ENCODE measurements around the gene ANXA2. TPM values are rescaled to one million over a fixed set of nuclear protein-coding genes. Genes with fewer than 3 reads are reported as not detected.

Gene ANXA2
- total RNA-seq, 4 donors from 2014 or later, result 487 to 718 (median 620) TPM

- Histone ChIP-seq H3K4me1 (no peaks in the 10 kb centered on the region), H3K27ac (no peak overlapping the region), H3K27me3 (peaks cover 7% of the 10 kb centered on the region), H3K36me3 (no peaks in the 10 kb centered on the region), H3K4me3 (no peak overlapping the region), H3K9me3 (no peaks in the 10 kb centered on the region)
- DNase-seq, result no peak
- intact Hi-C loops (cut with DNase I; ENCODE audit: low total_unique reads), result no loop called here
- TF ChIP-seq EP300 (IDR thresholded peaks at IDR 0.05; ENCODE audit: low read depth) (no peak), CTCF (IDR thresholded peaks at IDR 0.05) (no peak)
- WGBS, 2 donors (ENCODE audit: low coverage in 1 of 2), result 62 to 63% methylated on average over 3 of the region's 3 CpGs
- in situ Hi-C loops (cut with MboI; ENCODE audit: low pct_ligation_motif_present in 1 of 4, low pct_unique_long_range_greater_than_20kb in 1 of 4, low sequenced_read_pairs in 3 of 4), result no loop called here
Observed at GRCh38 chr15:60307034-60307433, 90.8 kb downstream of the ANXA2 start.

DNA sequence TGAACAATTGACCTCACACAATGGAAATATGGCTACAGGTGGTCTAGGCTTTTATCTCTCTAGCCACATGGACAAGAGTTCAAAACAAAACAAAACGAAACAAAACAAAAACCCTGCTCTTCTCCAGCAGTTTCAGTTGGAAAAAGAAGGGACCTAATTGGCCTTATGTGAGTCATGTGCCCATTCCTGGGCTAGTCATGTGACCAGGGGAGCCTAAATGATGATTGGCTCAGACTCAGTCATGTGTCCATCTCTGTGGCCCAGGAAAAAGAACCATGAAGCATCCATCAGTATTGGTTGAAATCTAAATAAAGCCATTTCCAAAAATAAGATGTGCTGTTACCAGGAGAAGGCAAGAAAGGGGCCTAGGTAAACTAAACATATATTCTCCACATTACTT, 96.8 kb downstream of the ANXA2 start:
- H3K4me1 ChIP-seq, result peaks cover 0 to 12% (median 8%) of the 10 kb centered on the region in 4 donors
- H3K36me3 ChIP-seq, result no peaks in the 10 kb centered on the region
- H3K4me3 ChIP-seq, result no peak overlapping the region
- no peak overlapping the region for H3K27ac ChIP-seq
- intact Hi-C loops (cut with DNase I; ENCODE audit: low total_unique reads) (no loop called here), in situ Hi-C loops (cut with MboI; ENCODE audit: low pct_ligation_motif_present in 1 of 4, low pct_unique_long_range_greater_than_20kb in 1 of 4, low sequenced_read_pairs in 3 of 4) (no loop called here)
- DNase-seq, result no peak
- no peak for TF ChIP-seq CTCF (IDR thresholded peaks at IDR 0.05)
- H3K9me3 ChIP-seq, result no peaks in the 10 kb centered on the region
- 76 to 85% methylated on average over 1 of the region's 1 CpG for WGBS, 2 donors (ENCODE audit: low coverage in 1 of 2)
- H3K27me3 ChIP-seq, result no peaks in the 10 kb centered on the region

GRCh38 chr15:60299452-60300047, 98.2 kb downstream of the ANXA2 start:
- intact Hi-C loops (cut with DNase I; ENCODE audit: low total_unique reads), result no loop called here
- DNase-seq, result peak; percentile 53
- in situ Hi-C loops (cut with MboI; ENCODE audit: low pct_ligation_motif_present in 1 of 4, low pct_unique_long_range_greater_than_20kb in 1 of 4, low sequenced_read_pairs in 3 of 4), result loop anchor here in 1 of 4 donors (25.0 kb wide), 1 partner anchor 387 kb away; no protein-coding TSS in a partner anchor
- Histone ChIP-seq H3K27ac (no peak overlapping the region), H3K4me3 (no peak overlapping the region), H3K27me3 (no peaks in the 10 kb centered on the region), H3K36me3 (no peaks in the 10 kb centered on the region), H3K9me3 (no peaks in the 10 kb centered on the region), H3K4me1 (peaks cover 0 to 12% (median 8%) of the 10 kb centered on the region in 4 donors)
- TF ChIP-seq POLR2AphosphoS5 (IDR thresholded peaks at IDR 0.05), result peak in 2 of 3 donors; percentile 30 to 65
- TF ChIP-seq POLR2A (IDR thresholded peaks at IDR 0.05), result no peak
- TF ChIP-seq CTCF (IDR thresholded peaks at IDR 0.05), result peak in 3 of 5 experiments; percentile 33 to 40 (median 37)
- TF ChIP-seq EP300 (IDR thresholded peaks at IDR 0.05; ENCODE audit: low read depth), result no peak
- WGBS, 2 donors (ENCODE audit: low coverage in 1 of 2), result 23% methylated on average over 18 of the region's 18 CpGs; no CpG with 5 or more reads in 1 of the 2 donors

Small RNA genes within 50 kb of the gene (small RNA-seq; reads per million reads assigned to genes)
- 0 reads per million in 4 donors for gene AC087385.3

Other genes with a start within 250 kb of the ANXA2 start
- 10 to 100 TPM; 14.6 to 83.4 (median 26.5) TPM for gene ICE2, start 81.2 kb upstream of the ANXA2 start, total RNA-seq

All from transverse colon (tissue), 4 donors.